Astrocyte (in vitro differentiated cells and primary cell): ENCODE data around the gene LRRK1. TPM values are rescaled to one million over a fixed set of nuclear protein-coding genes. Genes with fewer than 3 reads are reported as not detected.

Experiments
- DNase-seq: peaks from one replicate; pipeline ENCODE4 v3.0.0-alpha.2; 2010; ENCODE audit warnings: low read depth
- FAIRE-seq: peaks from 2 replicates; lab custom pipeline; 2011; peaks lifted over from hg19 to GRCh38; lab: Jason Lieb, UNC
- H2AFZ ChIP-seq: 2 replicates; pipeline ENCODE4 v1.6.0; 2012; ENCODE audit warnings: low read depth, low read length, inconsistent platforms
- H3K27ac ChIP-seq: 2 replicates; pipeline ENCODE4 v1.5.1; 2011; ENCODE audit warnings: low read depth, low read length, inconsistent platforms
- H3K27me3 ChIP-seq: 2 replicates; pipeline ENCODE4 v1.6.0; 2011; ENCODE audit warnings: low read length, inconsistent platforms; ENCODE audit not compliant: insufficient read depth
- H3K36me3 ChIP-seq: 2 replicates; pipeline ENCODE4 v1.5.1; 2011; ENCODE audit warnings: low read length, inconsistent platforms; ENCODE audit not compliant: insufficient read depth
- H3K4me1 ChIP-seq: 2 replicates; pipeline ENCODE4 v1.5.1; 2011; ENCODE audit warnings: low read length, inconsistent platforms; ENCODE audit not compliant: insufficient read depth
- H3K4me2 ChIP-seq: 2 replicates; pipeline ENCODE4 v1.6.0; 2012; ENCODE audit warnings: low read length, inconsistent platforms
- H3K4me3 ChIP-seq: 2 replicates; pipeline ENCODE4 v1.5.1; 2011; ENCODE audit warnings: low read depth, mild to moderate bottlenecking, low read length, inconsistent platforms; ENCODE audit not compliant: insufficient read depth
- H3K79me2 ChIP-seq: 2 replicates; pipeline ENCODE4 v1.6.0; 2012; ENCODE audit warnings: mild to moderate bottlenecking, low read length, inconsistent platforms; ENCODE audit not compliant: insufficient read depth
- H3K9ac ChIP-seq: 2 replicates; pipeline ENCODE4 v1.6.0; 2012; ENCODE audit warnings: mild to moderate bottlenecking, low read length, inconsistent platforms
- H3K9me3 ChIP-seq: 2 replicates; pipeline ENCODE4 v1.5.1; 2012; ENCODE audit warnings: low read depth, mild to moderate bottlenecking, low read length, inconsistent platforms; ENCODE audit not compliant: insufficient read depth
- H4K20me1 ChIP-seq: 2 replicates; pipeline ENCODE4 v1.6.0; 2012; ENCODE audit warnings: low read length, inconsistent platforms; ENCODE audit not compliant: insufficient read depth
- H3K27ac Mint-ChIP-seq: one replicate; pipeline ENCODE4 v1.8.0; 2021; ENCODE audit warnings: mild to moderate bottlenecking, mixed read lengths; ENCODE audit not compliant: unreplicated experiment
- H3K27me3 Mint-ChIP-seq: one replicate; pipeline ENCODE4 v1.8.0; 2021; ENCODE audit warnings: low read depth, mixed read lengths; ENCODE audit not compliant: unreplicated experiment
- H3K36me3 Mint-ChIP-seq: one replicate; pipeline ENCODE4 v1.8.0; 2021; ENCODE audit warnings: low read depth, mixed read lengths; ENCODE audit not compliant: unreplicated experiment
- H3K4me1 Mint-ChIP-seq: one replicate; pipeline ENCODE4 v1.8.0; 2021; ENCODE audit warnings: low read depth, mixed read lengths; ENCODE audit not compliant: unreplicated experiment
- H3K4me3 Mint-ChIP-seq: one replicate; pipeline ENCODE4 v1.8.0; 2021; ENCODE audit warnings: mild to moderate bottlenecking, moderate library complexity, mixed read lengths; ENCODE audit not compliant: unreplicated experiment
- H3K9me3 Mint-ChIP-seq: one replicate; pipeline ENCODE4 v1.8.0; 2021; ENCODE audit warnings: mild to moderate bottlenecking, mixed read lengths; ENCODE audit not compliant: unreplicated experiment
- EZH2 ChIP-seq: IDR thresholded peaks from 2 replicates; pipeline ENCODE4 v1.6.1; 2012; ENCODE audit warnings: mild to moderate bottlenecking, low read length, inconsistent platforms; ENCODE audit not compliant: insufficient read depth
- total RNA-seq: library from RNA; stranded (reverse); gene quantifications from 2 replicates; pipeline ENCODE4 v1.2.1, GENCODE V29; 2021
- TF ChIP-seq, protein P1 (sequence below): IDR thresholded peaks from 2 replicates; pipeline ENCODE4 v1.5.1; 2011; ENCODE audit warnings: low read depth, mild to moderate bottlenecking, inconsistent platforms, low read length, moderate library complexity; ENCODE audit not compliant: insufficient read depth

Gene LRRK1
- total RNA-seq, 1 donor from 2014 or later, result 0.41 TPM

DNA sequence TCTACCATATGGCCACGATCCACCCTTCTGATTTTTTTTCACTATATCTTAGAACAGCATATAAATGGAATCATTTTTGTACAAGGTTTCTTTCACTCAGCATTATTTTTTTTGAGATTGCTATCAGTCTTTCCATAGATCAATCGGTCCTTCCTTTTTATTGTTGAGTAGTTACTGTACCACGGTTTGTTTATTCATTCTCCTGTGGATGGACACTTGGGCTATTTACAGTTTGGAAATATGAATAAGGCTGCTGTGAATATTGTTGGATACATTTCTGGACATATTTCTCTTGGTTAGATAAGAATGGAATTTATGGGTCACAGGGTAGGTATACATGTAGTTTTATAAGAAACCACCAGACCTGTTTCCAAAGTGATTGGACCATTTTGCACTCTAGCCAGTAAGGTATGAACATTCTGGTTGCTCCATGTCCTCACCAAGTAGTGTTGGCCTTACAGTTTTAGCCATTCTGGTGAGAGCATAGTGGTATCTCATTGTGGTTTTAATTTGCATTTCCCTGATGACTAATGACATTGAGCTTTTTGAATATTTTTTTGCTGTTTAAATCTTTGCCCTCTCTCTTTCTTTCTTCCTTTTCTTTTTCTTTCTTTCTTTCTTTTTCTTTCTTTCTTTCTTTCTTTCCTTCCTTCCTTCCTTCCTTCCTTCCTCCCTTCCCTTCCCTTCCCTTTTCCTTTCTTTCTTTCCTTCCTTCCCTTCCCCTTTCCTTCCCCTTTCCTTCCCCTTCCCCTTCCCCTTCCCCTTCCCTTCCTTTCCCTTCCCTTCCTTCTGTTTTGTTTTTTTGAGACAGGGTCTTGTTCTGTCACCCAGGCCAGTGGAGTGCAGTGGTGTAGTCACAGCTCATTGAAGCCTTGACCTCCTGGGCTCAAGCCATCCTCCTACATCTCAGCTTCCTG lies 49.2 kb downstream of the LRRK1 start:
- H3K36me3 ChIP-seq, result no peaks in the 10 kb centered on the region
- peaks cover 5% of the 10 kb centered on the region for H4K20me1 ChIP-seq
- TF ChIP-seq, protein P1, sequence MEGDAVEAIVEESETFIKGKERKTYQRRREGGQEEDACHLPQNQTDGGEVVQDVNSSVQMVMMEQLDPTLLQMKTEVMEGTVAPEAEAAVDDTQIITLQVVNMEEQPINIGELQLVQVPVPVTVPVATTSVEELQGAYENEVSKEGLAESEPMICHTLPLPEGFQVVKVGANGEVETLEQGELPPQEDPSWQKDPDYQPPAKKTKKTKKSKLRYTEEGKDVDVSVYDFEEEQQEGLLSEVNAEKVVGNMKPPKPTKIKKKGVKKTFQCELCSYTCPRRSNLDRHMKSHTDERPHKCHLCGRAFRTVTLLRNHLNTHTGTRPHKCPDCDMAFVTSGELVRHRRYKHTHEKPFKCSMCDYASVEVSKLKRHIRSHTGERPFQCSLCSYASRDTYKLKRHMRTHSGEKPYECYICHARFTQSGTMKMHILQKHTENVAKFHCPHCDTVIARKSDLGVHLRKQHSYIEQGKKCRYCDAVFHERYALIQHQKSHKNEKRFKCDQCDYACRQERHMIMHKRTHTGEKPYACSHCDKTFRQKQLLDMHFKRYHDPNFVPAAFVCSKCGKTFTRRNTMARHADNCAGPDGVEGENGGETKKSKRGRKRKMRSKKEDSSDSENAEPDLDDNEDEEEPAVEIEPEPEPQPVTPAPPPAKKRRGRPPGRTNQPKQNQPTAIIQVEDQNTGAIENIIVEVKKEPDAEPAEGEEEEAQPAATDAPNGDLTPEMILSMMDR, result no peak
- TF ChIP-seq EZH2, result no peak
- DNase-seq (peak; percentile 92), FAIRE-seq (peak; percentile 20)
- H2AFZ ChIP-seq, result no peak overlapping the region
- H3K4me2 ChIP-seq, result no peak overlapping the region
- no peaks in the 10 kb centered on the region for H3K9me3 ChIP-seq
- H3K27ac Mint-ChIP-seq, result no peak overlapping the region
- no peak overlapping the region for H3K4me3 Mint-ChIP-seq
- H3K4me1 ChIP-seq, result no peaks in the 10 kb centered on the region
- no peaks in the 10 kb centered on the region for H3K36me3 Mint-ChIP-seq
- no peak overlapping the region for H3K9ac ChIP-seq
- peaks cover 13% of the 10 kb centered on the region for H3K27me3 Mint-ChIP-seq
- no peak overlapping the region for H3K4me3 ChIP-seq
- H3K27ac ChIP-seq, result no peak overlapping the region
- H3K9me3 Mint-ChIP-seq, result peaks cover 9% of the 10 kb centered on the region
- no peaks in the 10 kb centered on the region for H3K79me2 ChIP-seq
- no peaks in the 10 kb centered on the region for H3K4me1 Mint-ChIP-seq
- H3K27me3 ChIP-seq, result peaks cover 5% of the 10 kb centered on the region

DNA sequence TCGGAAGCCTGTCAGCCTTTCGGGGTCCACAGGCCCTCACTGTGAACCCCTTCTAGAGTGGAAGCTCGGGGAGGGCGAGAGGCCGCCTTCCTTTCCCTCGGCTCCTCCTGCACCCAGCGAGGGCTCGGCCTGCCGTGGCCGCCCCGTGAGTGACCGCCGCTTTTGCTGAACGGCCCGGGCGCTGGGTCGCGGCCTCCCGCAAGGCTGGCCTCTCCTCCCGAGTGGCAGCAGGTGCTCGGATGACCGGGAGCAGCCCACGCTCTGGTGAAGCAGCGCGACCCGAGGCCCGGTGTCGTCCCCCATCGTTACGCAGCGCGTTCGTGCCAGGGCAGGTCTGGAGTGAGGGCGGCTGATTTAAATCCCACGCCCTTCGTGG lies 53.8 kb downstream of the LRRK1 start:
- H3K4me1 ChIP-seq, result no peaks in the 10 kb centered on the region
- peak overlapping the region; percentile 83 for H3K4me2 ChIP-seq
- H2AFZ ChIP-seq, result peak overlapping the region; percentile 45
- TF ChIP-seq EZH2, result no peak
- TF ChIP-seq, protein P1, result no peak
- peaks cover 11% of the 10 kb centered on the region for H3K9me3 Mint-ChIP-seq
- FAIRE-seq (no peak), DNase-seq (no peak)
- H4K20me1 ChIP-seq, result peaks cover 10% of the 10 kb centered on the region
- H3K27me3 ChIP-seq, result peaks cover 22% of the 10 kb centered on the region
- H3K4me3 ChIP-seq, result peak overlapping the region; percentile 39
- no peak overlapping the region for H3K27ac ChIP-seq
- no peak overlapping the region for H3K4me3 Mint-ChIP-seq
- H3K9me3 ChIP-seq, result no peaks in the 10 kb centered on the region
- no peaks in the 10 kb centered on the region for H3K79me2 ChIP-seq
- no peaks in the 10 kb centered on the region for H3K4me1 Mint-ChIP-seq
- no peak overlapping the region for H3K9ac ChIP-seq
- H3K27ac Mint-ChIP-seq, result no peak overlapping the region
- H3K36me3 ChIP-seq, result no peaks in the 10 kb centered on the region
- H3K36me3 Mint-ChIP-seq, result no peaks in the 10 kb centered on the region
- peaks cover 51% of the 10 kb centered on the region for H3K27me3 Mint-ChIP-seq
